HG03097 (cell line): ENCODE results near the gene MYO16.
"Not testable (repeated sequence)": the region's sequence is repeated elsewhere in the genome, so short reads cannot be mapped to it uniquely, and the experiment has no call there.

Experiments
- ATAC-seq: cut with Tn5 transposase; IDR thresholded peaks from one replicate; pipeline ENCODE4 v1.9.1; 2021; ENCODE audit not compliant: unreplicated experiment, low FRiP score

MYO16 gene

DNA sequence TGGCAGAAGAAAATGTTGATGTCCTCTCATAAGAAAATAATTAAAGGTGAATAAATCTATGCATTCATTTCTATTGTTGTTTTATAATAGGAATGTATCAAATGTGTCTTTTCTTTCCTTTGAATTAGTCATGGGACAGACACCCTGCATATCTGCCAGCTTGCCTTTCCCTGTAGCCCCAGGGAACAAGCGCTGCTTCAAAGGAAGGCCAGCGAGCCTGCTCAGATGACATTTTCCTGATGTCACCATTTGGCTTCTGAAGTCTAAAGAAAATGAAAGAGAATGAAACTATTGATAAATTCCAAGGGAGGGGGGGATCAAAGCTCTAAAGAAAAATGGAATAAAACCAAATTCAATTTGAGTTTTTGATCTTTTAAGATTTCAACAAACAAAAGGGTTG lies 582.2 kb downstream of the MYO16 start:
- ATAC-seq = no peak

DNA sequence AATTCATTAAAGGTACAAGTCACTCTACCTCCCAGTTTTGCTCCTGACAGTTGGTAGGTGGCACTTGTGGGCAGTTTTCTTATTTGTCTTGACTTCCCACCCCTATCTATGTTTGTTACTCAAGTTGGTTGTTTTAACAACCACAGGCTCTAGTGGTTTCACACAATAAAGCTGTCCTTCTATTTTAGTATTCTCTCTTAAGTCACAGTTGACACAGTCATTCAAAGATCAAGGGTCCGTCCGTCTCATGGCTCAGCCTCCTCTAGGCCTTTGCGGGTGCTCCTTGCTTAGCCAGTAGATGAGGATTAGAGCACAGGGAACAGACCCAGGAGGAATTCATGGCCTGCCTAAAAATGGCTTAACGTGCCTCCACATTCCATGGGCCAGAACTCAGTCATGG lies 583.2 kb downstream of the MYO16 start:
- ATAC-seq = no peak

DNA sequence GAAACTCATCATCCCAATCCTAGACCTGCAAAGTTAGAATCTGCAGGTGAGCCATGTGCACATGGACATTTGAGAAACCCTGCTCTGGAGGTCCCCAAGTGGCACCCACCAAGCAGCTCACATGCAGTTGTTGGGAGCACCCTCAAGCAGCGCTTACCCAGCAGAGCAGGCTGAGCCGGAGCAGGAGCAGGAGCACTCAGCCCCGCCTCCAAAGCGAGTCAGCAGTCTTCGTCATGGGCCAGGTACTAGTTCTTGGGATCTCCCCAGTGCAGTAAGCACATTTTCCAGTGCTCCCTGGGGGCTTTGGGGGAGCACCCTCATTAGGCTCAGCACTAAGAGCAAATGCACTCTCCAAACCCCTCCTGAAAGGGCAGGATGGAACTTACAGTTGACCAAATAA lies 584.3 kb downstream of the MYO16 start:
- no peak for ATAC-seq

DNA sequence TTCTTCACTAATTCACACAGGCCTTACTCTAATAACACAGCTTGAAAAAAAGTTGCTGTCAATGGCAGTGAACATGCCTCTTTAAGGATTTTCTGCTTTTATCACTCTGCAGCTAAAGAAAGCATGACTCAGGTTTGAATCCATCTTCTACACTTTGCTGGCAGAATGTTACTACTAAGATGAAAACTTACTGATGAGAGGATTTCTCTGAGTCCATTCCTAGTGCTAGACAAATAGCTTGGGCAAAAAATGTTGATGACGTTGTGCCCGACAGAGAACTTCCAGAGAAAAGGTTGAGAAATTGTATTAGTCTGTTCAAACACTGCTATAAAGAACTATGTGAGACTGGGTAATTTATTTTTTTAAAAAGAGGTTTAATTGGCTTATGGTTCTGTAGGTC lies 585.0 kb downstream of the MYO16 start:
- no peak for ATAC-seq

DNA sequence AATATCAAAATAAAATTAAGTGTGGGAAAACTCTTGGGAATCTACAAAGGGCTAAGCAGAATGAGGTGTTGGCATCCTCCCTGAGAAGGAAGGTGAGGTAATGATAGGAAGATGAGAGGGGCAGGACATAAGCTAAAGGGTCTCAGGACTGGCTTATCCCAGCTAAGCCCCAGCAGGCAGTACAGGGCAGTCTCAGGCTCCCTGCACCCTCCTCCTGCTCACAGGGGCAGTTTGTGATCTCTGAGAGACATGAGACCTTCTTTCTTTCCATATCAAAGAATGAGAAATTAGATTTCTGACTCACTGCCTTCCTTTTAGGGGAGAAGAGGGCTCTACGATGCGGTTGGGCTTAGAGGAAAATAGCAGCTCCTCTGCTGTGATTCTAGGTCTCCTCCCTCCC lies 586.0 kb downstream of the MYO16 start:
- no peak for ATAC-seq

DNA sequence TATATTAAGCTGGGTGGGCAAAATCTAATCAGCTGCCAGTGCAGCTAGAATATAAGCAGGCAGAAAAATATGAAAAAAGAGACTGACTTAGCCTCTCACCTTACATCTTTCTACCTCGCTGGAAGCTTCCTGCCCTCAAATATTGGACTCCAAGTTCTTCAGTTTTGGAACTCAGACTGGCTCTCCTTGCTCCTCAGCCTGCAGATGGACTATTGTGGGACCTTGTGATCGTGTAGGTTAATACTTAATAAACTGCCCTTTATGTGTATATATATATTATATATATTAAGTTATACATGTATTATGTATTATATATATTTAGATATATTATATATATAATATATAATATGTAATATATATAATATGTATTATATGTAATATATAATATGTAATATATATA lies 588.1 kb downstream of the MYO16 start:
- ATAC-seq = not testable (repeated sequence)

DNA sequence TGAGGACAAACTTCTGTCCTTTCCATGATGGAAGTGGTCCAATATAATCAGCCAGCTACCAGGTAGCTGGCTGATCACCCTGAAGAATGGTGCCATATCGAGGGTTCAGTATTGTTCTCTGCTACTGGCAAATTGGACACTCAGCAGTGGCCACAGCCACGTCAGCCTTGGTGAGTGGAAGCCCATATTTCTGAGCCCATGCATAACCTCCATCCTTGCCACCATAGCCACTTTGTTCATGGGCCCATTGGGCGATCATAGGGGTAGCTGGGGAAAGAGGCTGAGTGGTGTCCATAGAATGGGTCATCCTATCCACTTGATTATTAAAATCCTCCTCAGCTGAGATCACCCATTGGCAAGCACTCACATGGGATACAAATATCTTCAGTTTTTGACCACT lies 591.2 kb downstream of the MYO16 start:
- ATAC-seq = no peak

DNA sequence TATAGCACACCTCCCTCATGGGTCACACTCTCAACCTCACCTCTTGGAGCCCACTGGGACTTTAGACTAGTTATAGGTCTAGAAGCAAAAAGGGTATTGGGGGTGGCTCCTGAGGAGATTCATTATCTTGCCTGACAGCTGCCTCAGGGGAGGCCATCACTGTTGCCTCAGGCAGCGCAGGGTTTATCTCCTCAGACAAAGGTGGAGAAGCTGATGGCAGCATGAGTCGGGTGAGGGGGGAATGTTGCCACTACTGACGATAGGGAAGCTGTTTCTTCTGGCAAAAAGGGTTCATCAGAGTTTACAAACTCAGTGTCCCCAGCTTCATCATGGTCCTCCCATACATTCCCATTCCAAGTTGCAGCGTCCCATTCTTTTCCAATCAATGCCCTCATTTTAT lies 594.6 kb downstream of the MYO16 start:
- no peak for ATAC-seq

DNA sequence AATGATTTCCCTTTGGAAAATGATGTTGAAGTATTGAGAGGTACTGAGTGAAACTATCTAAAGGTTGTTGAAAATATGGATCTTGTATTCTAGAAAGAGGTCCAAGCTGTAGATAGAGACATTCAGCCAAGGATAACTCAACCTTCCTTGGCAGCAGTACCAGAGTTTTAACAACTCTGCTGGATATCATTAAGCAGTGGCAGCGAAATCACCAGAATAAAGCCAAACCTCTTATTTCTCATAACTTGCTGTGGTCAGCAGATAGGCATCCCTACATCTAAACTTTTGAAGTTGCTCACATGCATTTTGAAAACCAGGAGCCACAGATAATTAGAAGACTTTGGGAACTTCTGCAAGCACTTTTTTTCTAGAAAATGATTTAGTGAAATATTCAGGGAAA lies 597.2 kb downstream of the MYO16 start:
- ATAC-seq = no peak

DNA sequence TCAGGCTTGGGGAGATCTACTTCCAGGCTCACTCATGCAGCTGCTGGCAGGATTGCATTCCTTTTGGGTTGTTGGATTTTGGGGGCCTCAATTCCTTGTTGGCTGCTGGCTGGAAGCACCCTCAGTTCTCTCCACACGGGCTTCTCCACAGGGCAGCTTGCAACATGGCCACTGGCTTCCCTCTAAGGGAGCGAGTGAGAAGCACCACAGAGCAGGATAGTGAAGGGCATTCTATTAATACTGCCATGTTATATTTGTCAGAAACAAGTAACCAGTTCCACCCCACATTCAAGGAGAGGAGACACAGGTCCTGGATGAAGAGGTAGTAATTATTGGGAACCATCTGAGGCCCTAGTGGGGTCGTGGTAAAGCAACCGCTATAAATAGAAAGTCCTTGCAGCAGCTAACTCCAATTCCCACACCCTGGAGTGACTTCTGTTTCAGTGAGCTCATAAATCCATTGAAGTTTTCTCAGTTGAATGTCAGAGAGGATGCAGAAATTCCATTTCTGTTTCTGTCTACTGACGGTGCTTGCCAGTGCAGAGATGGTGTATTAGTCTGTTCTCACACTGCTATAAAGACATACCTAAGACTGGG lies 598.0 kb downstream of the MYO16 start:
- no peak for ATAC-seq

DNA sequence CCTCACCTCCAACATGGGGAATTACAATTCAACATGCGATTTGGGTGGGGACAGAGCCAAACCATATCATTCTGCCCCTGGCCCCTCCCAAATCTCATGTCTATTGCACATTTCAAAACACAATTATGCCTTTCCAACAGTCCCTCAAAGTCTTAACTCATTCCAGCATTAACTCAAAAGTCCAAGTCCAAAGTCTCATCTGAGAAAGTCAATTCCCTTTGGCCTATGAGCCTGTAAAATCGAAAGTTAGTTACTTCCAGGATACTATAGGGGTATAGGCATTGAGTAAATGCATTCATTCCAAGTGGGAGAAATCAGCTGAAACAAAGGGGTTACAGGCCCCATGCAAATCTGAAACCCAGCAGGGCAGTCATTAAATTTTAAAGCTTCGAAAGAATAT lies 598.8 kb downstream of the MYO16 start:
- ATAC-seq = no peak

DNA sequence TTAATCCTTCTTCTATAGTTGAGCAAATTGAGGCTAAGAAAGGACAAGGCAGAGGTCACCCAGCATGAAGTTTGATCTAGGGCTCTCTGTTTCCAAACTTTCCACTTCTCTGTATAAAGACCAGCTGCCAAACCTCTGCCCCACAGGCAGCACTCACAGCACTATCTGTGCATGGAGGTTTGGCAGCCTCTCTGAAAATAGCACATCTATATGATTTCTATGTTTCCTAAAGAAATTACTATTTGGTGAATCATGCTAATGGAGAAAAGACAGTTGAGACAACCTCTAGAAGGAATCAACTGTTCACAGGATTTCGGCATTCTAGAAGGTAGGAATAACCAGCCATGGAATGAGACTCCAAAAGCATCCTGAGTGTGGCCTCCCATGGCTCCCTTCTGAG lies 602.5 kb downstream of the MYO16 start:
- no peak for ATAC-seq

DNA sequence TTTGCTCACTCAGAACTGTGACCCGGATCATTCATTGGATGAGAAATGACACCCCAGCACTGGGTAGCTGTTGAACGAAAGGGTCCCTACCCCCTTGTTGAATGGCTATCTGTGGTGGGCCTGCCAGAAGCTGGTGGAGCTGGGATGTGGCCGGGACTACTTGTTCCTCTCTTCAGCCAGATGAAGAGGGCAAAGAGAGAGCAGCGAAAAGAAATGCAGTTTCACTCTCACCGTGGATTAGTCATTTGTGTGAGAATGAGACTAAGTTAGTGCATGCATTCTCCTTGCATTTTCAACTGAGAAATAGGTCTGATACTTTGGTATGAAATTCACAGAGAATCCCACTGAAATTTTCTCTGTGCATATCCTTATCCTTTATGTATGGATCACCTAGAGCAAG lies 603.9 kb downstream of the MYO16 start:
- ATAC-seq = no peak

DNA sequence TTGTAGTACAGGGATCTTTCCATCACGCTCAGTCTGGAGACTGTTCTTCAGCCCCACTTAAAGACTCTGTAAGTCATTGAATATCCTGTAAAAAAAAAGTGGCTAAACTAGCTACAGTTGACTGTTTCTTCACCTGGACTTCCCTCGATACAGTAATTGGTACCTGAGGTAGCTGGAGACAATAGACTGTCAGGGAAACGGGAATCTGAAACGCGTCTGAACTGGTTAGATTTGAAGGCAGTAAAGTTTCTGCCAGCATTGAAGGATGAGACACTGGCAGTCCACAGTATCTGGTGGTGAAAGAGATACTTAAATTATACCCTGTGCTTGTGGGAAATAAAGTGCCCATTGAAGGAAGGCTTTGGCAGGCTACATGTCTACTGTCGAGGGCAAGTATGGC lies 606.5 kb downstream of the MYO16 start:
- no peak for ATAC-seq

DNA sequence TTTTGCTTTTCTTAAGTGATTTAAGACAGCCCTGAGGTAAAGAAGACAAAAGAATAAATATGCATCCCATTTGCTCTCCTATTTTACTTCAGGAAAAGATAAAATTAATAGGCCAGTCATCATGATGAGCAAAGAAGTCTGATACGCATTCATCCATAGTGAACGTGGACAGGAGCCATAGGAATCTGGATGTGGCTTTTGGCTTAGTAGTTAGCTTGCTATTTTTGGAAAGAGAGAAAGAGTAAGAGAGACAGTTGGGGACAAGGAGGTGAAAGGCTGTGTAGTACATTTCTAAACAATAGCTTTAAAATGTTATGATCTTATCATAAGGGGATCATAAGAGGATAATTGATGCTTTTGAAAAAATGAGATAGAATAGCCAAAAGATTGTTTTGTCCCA lies 611.7 kb downstream of the MYO16 start:
- no peak for ATAC-seq

DNA sequence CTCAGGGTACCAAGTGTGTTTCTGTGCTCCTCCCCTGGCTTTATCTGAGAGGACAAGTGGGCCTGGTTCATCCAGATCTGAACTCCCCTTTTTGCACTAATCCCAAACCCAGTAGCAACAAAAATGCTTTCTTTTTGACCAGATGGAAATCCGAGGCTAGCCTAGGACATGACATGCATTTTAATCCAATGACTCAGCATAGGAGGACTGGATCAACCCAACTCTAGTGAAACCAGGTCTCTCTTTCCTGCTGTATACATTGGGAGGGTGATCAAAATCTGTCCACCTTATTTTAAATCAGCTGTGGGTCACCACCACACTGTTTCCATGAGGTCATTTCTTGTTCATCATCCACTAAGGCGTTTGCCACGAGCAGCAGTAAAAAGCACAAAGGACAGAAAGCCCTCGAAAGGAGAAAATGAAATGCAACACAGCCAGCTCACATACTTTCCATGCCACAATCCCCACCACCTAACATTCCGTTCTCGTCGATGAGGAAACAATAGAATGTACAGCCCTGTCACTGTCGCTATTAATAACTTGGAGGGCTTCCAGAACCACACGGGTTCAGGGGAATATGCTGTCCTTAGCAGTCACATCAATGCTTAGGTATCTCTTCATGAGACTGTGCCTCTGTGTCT lies 614.0 kb downstream of the MYO16 start:
- no peak for ATAC-seq

DNA sequence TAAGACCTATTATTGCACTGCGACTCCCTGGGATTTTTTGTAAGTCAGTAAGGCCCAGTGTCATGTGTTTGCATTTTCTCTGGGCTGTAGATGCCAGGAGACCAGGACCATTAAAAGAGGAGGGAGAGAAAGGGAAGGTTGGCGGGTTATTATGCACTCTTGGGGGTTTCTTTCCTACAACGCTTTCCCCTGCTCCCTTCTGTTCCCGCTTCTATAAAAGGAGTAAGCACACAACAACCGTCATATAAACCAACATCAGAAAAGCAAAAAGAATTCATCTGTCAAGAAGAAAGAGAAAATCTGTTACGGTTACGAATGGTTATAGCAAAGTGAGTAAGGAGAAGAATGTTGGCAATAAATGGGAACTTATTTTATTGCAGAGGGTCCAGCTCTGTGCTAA lies 615.2 kb downstream of the MYO16 start:
- no peak for ATAC-seq

DNA sequence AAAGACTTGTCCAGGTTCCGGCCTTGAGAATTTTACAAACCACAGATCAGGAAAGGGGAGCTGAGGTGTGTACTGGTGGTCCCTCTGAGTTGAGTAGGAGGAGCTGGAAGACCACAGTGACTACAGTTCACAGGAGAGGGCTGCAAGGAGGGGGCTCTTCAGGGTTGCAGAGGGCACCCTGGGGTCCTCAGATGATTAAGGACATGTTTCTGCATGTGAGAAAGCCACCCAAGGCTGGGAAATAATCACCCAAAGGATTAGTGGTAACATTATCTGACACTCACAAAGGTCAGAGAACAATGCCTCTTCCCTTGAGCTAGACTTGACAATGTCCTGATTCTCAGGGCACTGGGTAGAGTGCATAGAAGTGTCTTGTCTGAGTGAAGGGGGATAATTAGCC lies 616.6 kb downstream of the MYO16 start:
- ATAC-seq = no peak

DNA sequence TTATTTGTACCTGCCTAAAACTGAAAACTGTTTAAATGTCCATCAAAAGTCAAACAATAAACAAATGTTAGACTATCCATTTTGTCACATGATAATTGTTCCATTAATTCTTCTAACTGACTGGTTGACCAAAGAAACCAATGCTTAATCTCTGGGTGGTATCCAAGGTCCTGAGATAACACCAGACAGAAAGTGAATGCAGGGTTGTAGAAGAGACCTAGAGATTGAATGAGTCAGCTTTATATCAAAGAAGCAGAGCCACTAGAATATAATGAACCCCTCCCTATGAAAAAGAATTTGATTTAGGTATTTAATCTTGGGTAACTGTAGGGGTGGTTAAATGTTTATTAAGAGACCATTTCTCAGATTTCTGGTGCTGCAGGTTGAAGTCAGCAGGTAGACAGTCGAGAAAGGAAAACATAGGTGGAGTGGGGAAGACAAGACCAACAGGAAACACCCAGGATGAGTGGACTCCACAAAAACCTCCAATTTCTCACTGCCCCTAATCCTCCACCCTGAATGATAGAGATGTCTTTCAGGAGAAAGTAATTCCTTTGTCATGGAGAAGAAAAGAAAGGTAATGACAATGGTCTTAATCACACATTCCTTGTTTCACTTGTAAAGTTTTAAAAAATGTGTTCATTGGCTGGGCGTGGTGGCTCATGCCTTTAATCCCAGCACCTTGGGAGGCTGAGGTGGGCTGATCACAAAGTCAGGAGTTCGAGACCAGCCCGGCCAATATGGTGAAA lies 620.5 kb downstream of the MYO16 start:
- ATAC-seq = no peak

DNA sequence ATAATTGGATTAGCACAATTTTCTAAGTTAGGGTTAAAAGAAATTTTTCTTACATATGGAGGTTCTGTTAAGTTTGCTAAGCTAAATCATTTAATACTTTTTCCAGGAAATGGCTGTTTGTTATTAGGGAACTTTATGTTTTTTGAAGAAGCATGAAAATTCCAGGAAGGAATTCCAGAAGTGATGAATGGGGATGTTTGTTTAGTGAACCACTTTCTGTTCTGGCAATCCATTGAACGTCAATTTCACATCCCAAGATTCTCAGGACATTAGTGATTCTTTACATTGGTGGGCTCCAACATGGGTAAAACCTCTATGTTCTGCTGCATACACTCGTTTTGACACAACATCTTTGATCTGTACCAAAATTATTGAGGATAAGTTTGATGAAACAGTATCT lies 622.5 kb downstream of the MYO16 start:
- ATAC-seq = no peak

DNA sequence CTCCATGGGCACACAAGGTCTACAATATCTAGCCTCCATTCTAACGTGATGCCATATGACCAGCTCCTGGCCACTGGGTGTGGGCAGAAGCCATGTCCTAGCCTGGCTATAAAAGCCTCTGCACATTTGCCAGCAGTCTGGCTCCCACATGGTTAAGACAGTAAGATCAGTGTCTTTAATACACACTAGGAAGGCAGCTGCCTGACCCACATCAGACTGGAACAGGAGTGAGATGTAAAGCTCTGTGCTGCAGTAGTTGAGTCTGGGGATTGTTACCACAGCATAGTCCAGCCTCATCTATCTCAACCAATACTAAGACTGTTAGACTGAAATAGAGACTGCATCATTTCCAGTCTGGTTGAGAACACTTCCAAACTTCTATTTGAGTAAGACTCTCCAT lies 623.9 kb downstream of the MYO16 start:
- no peak for ATAC-seq

DNA sequence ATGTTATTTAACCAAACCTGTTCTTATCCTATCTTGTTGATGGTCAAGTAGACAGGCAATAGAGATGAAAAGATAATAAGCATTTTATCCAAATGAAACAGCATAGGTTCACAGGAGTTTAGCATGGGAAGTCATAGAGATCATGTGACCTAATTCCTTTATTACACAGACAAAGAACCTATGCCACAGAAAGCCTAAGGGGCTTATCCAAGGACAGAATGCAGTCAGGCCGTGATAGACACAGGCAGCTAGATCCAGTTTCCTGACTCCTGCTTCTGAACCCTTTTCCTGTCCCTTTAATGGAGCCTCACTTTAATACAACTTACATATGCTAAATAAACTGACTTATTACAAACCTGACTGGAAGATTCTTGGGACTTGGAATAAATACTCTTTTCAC lies 624.9 kb downstream of the MYO16 start:
- no peak for ATAC-seq
